Measurements from ENCODE around the gene CCL22.
"Not testable (repeated sequence)": the region's sequence is repeated elsewhere in the genome, so short reads cannot be mapped to it uniquely, and the experiment has no call there.

The CCL22 gene

GRCh38 chr16:57358527-57359095 is at the start of gene CCL22:
Gene CCL22 (plus strand): TSS chr16:57358783. CDS start chr16:57358817, 34 bp downstream.
- no peak for DNase-seq

GRCh38 chr16:57310801-57311200 is 47.8 kb upstream of the CCL22 start:
- DNase-seq = no peak

GRCh38 chr16:57313509-57313908 is 45.1 kb upstream of the CCL22 start:
- DNase-seq = no peak

GRCh38 chr16:57314161-57314785 is 44.3 kb upstream of the CCL22 start:
- DNase-seq = no peak

GRCh38 chr16:57315416-57315815 is 43.2 kb upstream of the CCL22 start:
- DNase-seq = no peak

- DNase-seq = no peak
Observed at GRCh38 chr16:57316390-57317017, 42.1 kb upstream of the CCL22 start.

- no peak for DNase-seq
Observed at GRCh38 chr16:57318240-57318970, 40.2 kb upstream of the CCL22 start.

- DNase-seq = no peak
Observed at GRCh38 chr16:57319646-57320045, 38.9 kb upstream of the CCL22 start.

- DNase-seq = no peak
Observed at GRCh38 chr16:57324749-57325148, 33.8 kb upstream of the CCL22 start.

GRCh38 chr16:57325458-57325857 is 33.1 kb upstream of the CCL22 start:
- no peak for DNase-seq

GRCh38 chr16:57329718-57330327 is 28.8 kb upstream of the CCL22 start:
- no peak for DNase-seq

- DNase-seq = no peak
Observed at GRCh38 chr16:57331355-57331754, 27.2 kb upstream of the CCL22 start.

- no peak for DNase-seq
Observed at GRCh38 chr16:57333402-57333801, 25.2 kb upstream of the CCL22 start.

- DNase-seq = no peak
Observed at GRCh38 chr16:57335366-57335765, 23.2 kb upstream of the CCL22 start.

GRCh38 chr16:57341062-57341440 is 17.5 kb upstream of the CCL22 start:
- no peak for DNase-seq

GRCh38 chr16:57341441-57342303 is 16.9 kb upstream of the CCL22 start:
- no peak for DNase-seq

- not testable (repeated sequence) for DNase-seq
Observed at GRCh38 chr16:57342606-57343005, 16.0 kb upstream of the CCL22 start.

- no peak for DNase-seq
Observed at GRCh38 chr16:57343221-57343620, 15.4 kb upstream of the CCL22 start.

- not testable (repeated sequence) for DNase-seq
Observed at GRCh38 chr16:57344094-57344493, 14.5 kb upstream of the CCL22 start.

GRCh38 chr16:57345021-57345420 is 13.6 kb upstream of the CCL22 start:
- DNase-seq = no peak

- DNase-seq = no peak
Observed at GRCh38 chr16:57345666-57346204, 12.8 kb upstream of the CCL22 start.

GRCh38 chr16:57347858-57348257 is 10.7 kb upstream of the CCL22 start:
- DNase-seq = no peak

Data from NCI-H526 treated with DMSO at 0.1 percent for 48 hours (cell line).